KOPT-K1 (cell line): Measurements from ENCODE around the gene MGAT3.

ENCODE experiments used
- H3K27ac ChIP-seq: fragments of 200-600 bp; sonication (generic); 2 replicates; pipeline ENCODE4 v1.5.1; 2016; ENCODE audit warnings: antibody characterized with exemption, mild to moderate bottlenecking, low read depth, low read length; ENCODE audit not compliant: poor library complexity, severe bottlenecking
- H3K36me3 ChIP-seq: fragments of 200-600 bp; sonication (generic); 2 replicates; pipeline ENCODE4 v1.5.1; 2017; ENCODE audit warnings: antibody characterized with exemption, mild to moderate bottlenecking, low read length, moderate library complexity; ENCODE audit not compliant: insufficient read depth
- H3K9me3 ChIP-seq: fragments of 200-600 bp; sonication (generic); 2 replicates; pipeline ENCODE4 v1.5.1; 2017; ENCODE audit warnings: antibody characterized with exemption, low read length, mild to moderate bottlenecking; ENCODE audit not compliant: insufficient read depth, poor library complexity, severe bottlenecking

MGAT3 gene

DNA sequence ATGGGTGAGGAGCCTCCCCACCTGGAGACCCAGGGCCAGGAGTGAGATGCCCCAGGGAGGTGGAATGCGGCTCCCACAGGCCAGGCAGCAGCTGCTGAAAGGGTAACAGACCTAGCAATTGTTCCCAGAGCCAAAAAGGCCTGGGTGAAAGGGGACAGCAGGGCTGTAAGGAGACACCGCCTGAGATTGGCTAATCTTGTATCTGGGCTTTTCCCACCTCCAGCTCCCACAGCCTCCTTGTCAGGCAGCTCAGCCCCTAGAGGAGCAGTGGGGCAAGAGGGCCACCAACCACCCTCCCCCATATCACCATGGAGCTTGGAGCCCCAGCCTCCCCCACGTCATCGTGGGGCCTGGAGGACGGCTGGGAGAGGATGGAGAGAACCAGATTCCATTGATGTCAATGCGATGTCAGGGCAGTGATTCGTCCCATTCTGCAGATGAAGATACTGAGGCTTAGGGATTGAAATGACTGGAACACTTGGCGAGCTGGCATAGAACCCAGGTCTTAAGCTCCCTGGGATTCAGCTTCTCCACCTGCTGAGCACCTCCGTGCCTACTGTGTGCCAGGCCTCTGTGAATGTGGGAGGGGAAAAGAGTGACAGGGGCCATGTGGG, 2.9 kb upstream of the MGAT3 start:
- Histone ChIP-seq H3K27ac (no peak overlapping the region), H3K9me3 (no peaks in the 10 kb centered on the region), H3K36me3 (no peaks in the 10 kb centered on the region)

DNA sequence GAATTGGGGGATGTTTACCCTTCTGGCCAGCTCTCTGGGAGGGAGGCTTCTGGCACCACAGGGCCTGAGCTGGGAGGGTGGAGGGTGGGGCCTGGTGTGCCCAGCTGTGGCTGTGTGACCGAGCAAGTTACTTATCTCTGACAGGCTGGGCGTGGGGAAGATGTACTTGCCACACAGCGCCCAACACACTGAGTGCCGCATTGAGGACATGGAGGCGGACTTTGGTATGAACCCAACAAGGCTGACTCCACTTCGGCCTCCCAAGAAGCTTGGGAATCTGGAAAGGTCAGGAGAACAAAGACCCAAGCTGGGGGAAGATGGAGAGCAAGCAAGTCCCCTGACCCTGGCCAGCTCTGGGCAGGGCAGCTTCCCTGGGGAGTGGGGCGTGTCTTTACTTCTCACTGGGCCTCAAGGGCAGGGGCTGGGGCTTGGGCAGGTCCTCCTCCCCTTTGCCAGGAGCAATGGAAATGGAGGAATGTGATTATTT, 2.4 kb upstream of the MGAT3 start:
- Histone ChIP-seq H3K9me3 (no peaks in the 10 kb centered on the region), H3K27ac (no peak overlapping the region), H3K36me3 (no peaks in the 10 kb centered on the region)

DNA sequence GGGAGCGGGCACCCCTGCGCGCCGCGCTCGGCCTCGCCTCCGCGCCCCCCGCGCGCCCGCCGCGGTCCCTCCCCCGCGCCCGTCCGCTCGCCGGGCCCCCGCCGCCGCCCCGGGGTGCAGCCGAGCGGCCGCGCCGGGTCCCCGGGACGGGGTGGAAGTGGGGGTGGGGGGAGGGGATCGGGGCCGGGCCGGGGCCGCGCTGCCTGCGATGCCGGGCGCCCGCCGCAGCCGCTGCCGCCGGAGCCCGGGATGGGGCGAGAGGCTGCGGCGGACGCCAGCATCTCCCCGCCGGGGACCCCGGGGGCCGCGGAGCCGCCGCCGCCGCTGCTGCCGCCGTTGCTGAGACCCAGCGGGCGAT, 365 bp downstream of the MGAT3 start:
- no peaks in the 10 kb centered on the region for H3K36me3 ChIP-seq
- H3K27ac ChIP-seq: no peak overlapping the region
- no peaks in the 10 kb centered on the region for H3K9me3 ChIP-seq

DNA sequence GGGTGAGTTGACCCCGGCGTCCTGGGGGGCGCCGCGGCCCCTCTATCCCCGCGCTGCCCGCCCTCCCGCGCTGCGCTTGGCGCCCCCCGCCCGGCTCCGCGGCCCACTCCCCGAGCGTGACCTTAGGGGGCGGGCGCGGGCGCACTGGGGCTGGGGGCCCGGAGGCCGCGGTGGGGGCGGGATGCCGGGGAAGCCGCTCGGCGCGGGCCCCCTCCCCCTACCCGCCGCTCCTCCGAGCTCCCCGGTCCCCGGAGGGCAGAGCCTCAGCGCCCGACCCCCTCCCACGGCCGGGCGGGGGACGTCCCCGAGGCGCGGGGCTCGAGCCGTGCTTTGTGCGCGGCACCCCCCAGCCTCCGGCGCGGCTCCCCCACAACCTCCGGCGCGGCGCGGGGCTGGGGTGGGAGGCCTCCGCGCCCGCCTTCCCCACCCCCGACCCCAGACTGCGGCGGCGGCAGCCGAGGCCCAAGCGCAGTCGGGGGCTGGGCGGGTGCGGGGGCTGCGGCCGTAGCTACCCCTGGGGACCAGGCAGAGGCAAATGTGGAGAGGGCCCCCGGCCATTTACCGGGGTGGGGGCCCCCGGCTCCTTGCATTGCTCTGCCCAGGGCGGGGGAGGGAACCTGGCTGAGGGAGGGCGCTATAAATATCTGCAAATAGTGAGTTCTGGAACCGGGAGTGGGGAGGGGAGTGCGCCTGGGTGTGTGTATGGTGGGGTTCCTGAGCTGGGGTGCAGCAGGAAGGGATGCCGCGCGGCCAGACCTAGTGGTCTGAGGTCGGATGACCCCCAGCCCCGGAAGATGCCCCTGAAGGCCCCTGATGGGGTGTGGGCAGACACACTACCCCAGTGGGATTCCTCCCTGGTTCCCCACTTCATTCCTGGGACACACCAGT, 988 bp downstream of the MGAT3 start:
- no peak overlapping the region for H3K27ac ChIP-seq
- no peaks in the 10 kb centered on the region for H3K9me3 ChIP-seq
- no peaks in the 10 kb centered on the region for H3K36me3 ChIP-seq

DNA sequence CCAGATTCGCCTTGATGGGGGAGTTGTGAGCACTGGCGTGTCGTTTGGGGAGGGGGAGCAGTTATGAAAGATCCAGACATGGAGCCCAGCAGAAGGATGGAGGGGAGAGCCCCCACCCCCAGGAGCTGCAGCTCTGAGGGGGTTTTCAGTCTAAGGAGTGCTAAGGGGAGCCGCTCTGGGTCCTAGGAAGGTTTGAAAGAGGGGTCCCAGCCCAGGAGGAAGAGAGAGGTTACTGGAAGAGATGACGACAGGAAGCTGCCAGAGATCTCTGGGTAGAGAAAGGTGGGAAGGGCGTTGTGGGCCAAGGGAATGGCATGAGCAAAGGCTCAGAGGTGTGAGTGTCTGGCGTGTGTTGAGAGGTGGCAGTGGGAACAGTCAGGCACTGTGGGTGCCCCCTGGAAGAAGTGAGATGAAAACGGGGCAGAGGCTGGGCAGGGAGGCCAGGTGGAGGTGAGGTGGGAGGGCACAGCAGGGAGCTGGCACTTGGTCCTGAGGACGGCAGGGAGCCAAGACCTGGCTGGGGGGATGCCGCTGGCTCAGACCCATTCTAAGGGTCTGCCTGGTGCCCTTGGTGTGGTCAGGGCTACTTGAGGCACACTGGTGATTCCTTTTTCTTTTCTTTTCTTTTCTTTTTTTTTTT, 1.8 kb downstream of the MGAT3 start:
- Histone ChIP-seq H3K27ac (no peak overlapping the region), H3K36me3 (no peaks in the 10 kb centered on the region), H3K9me3 (no peaks in the 10 kb centered on the region)

DNA sequence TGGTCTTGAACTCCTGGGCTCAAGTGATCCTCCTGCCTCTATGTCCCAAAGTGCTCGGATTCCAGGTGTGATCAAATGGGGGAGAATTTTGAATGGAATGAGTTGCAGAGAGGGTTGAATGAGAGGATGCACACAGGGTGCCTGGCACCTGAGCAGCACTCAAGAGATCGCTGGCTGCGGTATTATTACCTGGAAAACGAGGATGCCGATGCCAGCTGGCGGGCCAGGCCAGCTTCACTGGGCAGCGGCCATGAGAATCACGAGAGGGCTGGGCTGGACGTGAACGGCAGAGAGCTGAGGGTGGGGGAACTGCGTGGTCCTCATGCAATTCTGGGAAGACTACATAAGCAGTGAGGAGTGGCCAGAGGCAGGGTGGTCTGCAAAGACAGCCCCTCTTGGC, 2.9 kb downstream of the MGAT3 start:
- no peaks in the 10 kb centered on the region for H3K36me3 ChIP-seq
- no peaks in the 10 kb centered on the region for H3K9me3 ChIP-seq
- H3K27ac ChIP-seq: no peak overlapping the region

DNA sequence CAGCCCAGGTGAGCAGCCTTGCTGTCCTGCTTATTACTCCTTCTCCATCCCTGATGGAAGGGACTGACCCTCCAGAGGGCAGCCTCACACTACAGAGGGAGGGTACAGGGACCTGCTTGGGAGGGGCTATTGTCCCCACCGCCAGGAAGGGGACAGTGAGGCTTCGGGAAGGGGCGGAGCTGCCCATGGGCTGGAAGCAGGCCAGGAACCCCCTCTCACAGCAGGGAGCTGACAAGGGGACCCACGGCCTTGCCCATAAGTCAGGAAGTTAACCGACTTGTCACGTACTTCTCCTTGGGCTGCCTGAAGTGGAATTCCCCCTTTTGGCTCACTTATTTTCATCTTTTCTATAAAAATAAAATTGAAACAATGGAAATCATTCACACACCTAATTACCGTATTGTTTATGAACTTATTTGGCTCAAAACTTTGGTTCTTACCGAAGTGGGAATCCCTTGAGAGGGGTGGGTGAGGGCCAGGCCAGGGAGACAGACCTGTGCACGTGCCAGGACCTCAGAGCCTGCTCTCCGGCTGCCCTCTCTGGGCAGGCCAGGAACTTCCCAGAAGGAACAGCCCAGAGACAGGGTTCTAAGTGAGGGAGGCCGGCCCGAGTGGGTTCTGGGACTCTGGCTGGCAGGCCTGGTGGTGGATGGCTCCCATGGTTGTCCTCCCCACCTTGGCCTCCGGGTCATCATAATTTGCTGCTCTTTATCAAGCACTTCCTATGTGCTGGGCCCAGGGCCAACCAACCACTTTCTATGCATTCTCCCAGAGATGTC, 5.8 kb downstream of the MGAT3 start:
- H3K9me3 ChIP-seq: no peaks in the 10 kb centered on the region
- no peaks in the 10 kb centered on the region for H3K36me3 ChIP-seq
- H3K27ac ChIP-seq: no peak overlapping the region

DNA sequence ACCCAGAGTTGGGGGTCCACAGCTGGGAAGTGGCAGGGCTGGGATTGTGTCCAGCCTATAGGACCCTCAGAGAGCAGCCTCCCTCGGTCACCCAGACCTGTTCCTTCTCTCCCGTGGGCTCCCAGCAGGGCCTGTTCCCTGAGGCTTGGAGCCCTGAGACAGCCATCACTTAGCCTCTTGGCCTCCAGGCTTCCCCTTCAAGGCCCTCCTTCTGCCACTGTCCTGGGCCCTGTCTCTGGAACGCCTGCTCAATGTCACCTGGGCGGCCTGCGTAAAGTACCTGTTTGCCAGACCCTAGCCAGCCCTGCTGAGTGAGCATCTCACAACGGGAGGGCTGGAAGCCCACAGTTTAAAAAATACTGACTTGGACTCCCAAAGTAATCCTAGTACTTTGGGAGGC, 6.5 kb downstream of the MGAT3 start:
- Histone ChIP-seq H3K36me3 (no peaks in the 10 kb centered on the region), H3K9me3 (no peaks in the 10 kb centered on the region), H3K27ac (no peak overlapping the region)

DNA sequence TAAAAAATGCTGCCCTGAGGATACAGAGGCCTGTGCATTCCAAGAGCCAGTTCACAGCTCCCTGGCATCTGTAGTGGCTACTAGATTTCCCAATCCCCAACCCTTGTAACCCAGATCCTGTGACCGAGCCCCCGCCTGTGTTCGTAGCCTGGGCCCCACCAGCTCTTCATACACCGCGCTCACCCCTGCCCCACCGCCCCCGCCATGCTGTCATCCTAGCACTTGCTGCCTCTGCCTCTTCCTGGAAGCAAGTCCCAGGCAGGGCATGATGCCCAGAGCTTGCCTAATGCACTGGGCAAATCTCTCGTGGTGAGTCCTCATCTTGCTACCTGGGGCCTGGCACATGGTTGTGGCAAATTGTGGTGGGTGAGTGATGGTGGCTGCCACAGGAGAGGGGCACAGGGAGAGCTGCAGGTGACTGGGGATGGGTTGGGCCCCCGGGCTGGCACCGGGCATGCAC, 7.1 kb downstream of the MGAT3 start:
- no peak overlapping the region for H3K27ac ChIP-seq
- no peaks in the 10 kb centered on the region for H3K36me3 ChIP-seq
- H3K9me3 ChIP-seq: no peaks in the 10 kb centered on the region

DNA sequence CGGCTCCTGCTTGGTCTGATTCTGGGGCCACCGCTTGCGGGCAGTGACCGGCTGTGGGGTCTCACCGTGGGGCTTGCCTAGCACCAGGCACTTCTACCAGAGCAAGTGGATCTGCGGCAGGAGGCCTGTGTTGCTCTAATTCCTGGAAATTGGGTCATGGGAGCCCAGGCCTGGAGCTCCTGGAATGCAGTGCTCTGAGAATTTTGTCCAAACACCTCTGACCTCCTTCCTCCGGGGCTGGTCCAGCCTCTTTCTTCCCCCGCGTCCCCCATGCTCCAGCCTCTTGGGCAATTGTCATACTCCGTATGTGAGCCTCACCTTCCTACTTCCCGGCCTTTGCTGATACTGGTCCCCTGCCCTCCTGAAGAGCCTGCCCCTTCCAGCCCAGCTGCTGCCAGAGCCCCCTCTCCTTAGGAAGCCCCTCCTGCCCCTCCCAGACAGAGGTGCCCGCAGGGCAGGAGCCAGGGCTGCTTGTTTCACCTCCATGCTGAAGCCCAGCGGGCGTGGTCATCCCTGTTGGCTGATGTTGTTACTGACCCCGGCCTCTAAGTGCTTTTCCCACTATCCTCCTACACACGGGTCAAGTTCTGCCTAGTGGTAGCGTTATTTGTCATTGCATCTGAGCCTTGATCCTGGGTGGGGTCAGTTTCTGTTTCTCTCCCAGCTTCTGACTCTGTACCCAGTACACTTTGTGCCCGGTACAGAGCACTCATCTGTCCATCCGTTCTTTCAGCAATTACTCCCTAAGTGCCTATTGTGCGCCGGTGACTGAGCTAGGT, 9.6 kb downstream of the MGAT3 start:
- Histone ChIP-seq H3K36me3 (no peaks in the 10 kb centered on the region), H3K27ac (no peak overlapping the region), H3K9me3 (no peaks in the 10 kb centered on the region)

DNA sequence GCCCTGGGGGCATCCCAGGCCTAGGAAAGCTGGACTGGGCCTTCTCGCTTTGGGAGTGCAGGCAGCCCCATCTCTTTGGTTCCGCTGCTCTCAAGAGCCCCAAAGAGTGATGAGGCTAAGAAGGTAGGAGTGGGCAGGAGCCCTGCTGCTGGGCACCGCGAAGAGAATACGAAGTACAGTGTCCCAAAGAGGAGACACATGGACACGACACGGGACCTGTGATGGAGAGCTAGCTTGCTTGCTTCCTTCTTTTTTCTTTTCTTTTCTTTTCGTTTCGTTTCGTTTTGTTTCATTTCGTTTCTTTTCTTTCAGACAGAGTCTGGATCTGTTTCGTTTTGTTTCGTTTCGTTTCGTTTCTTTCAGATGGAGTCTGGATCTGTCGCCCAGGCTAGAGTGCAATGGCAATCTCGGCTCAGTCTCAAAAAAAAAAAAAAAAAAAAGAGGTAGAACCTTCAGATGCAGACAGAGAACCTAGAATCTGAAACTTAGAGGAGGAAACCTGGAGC, 10.6 kb downstream of the MGAT3 start:
- H3K27ac ChIP-seq: no peak overlapping the region
- no peaks in the 10 kb centered on the region for H3K36me3 ChIP-seq

DNA sequence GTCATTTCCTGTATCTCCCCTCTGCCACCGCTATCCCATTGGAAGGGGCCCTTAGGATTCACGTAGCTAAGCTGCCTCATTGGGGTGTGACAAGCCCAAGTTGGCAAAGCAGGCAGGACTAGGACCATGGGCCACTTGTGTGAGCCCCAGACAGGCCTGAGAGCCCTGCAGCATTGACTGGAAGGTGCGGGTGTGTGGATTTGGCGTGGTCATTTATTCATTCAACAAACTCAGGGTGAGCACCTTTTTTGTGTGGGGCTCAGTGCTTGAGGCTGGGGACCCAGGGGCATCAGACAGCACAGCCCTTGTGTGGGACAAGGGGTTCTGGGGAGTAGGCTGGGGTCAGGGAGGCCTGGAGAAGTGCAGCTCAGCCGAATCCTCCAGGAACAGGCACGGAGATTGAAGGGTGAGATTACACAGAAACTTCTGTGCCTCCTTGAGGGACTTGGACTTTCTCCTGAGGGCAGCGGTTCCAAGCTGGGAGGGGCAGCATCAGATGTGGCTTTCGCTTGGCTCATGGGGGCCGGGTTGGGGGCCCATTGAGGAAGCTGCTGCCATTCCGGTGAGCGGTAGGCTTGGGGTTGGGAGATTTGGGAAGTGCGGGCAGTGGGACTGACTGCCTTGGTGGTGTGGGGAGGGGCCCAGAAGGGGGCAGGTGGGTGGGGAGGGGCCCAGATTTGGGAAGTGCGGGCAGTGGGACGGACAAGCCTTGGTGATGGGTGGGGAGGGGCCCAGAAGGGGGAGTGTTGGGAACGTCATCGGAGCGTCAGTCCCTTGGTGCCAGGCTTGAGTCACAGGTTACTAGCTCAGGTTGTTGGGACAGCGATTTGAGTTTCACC, 11.9 kb downstream of the MGAT3 start:
- no peaks in the 10 kb centered on the region for H3K36me3 ChIP-seq
- H3K27ac ChIP-seq: no peak overlapping the region
- no peaks in the 10 kb centered on the region for H3K9me3 ChIP-seq

More for the DNA sequence above, 10.6 kb downstream of the MGAT3 start:
- H3K9me3 ChIP-seq: no peaks in the 10 kb centered on the region

DNA sequence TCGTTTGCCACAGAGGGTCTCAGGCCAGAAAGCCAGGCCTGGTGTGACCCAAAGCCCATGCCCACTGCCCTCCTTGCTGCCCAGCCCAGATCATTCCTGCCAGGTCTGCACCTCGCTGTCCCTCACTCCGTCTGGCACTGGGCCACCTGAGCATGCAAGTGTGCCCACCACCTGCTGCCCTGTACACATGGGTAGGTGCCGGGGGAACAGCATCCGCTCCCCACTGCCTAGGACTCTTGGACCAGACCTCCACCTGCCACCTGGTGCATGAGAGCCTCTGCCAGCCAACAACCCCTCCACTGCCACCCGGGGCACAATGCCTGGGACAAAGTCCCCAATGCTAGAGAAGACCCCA, 12.5 kb downstream of the MGAT3 start:
- Histone ChIP-seq H3K36me3 (no peaks in the 10 kb centered on the region), H3K27ac (no peak overlapping the region)

More for the DNA sequence above, 12.5 kb downstream of the MGAT3 start:
- H3K9me3 ChIP-seq: no peaks in the 10 kb centered on the region
